HG03097 (cell line): ENCODE results near the gene ASXL2.

Experiments
- ATAC-seq: cut with Tn5 transposase; IDR thresholded peaks from one replicate; pipeline ENCODE4 v1.9.1; 2021; ENCODE audit not compliant: unreplicated experiment, low FRiP score

The ASXL2 gene

GRCh38 chr2:25698752-25699151, 179.5 kb downstream of the ASXL2 start:
- no peak for ATAC-seq

GRCh38 chr2:25697559-25698341, 180.5 kb downstream of the ASXL2 start:
- no peak for ATAC-seq

GRCh38 chr2:25692737-25693445, 185.4 kb downstream of the ASXL2 start:
- ATAC-seq = no peak

- no peak for ATAC-seq
Measured at GRCh38 chr2:25692143-25692542, 186.1 kb downstream of the ASXL2 start.

GRCh38 chr2:25690058-25690457, 188.2 kb downstream of the ASXL2 start:
- no peak for ATAC-seq

GRCh38 chr2:25688236-25688635, 190.1 kb downstream of the ASXL2 start:
- no peak for ATAC-seq

GRCh38 chr2:25685741-25686140, 192.5 kb downstream of the ASXL2 start:
- ATAC-seq = no peak

- ATAC-seq = no peak
Measured at GRCh38 chr2:25684577-25685473, 193.5 kb downstream of the ASXL2 start.
